OCI-LY7 (cell line): Measurements from ENCODE around the gene ZNF423. TPM values are rescaled to one million over a fixed set of nuclear protein-coding genes. Genes with fewer than 3 reads are reported as not detected.

Source experiments
- BruUV-seq: library from RNA; stranded (reverse); fragments of 400-500 nt; replicated peaks from 2 replicates; lab custom pipeline; 2021; lab: Mats Ljungman, UMichigan
- CTCF ChIA-PET: fragments of 300-600 bp; sonication (Branson Sonifier 250); formaldehyde crosslinking; loops from one replicate; lab custom pipeline; 2022; ENCODE audit warnings: antibody characterized with exemption; ENCODE audit not compliant: unreplicated experiment; lab: Charles Lee
- POLR2A ChIA-PET: fragments of 300-600 bp; sonication (Branson Sonifier 250); formaldehyde crosslinking; loops from one replicate; lab custom pipeline; 2022; ENCODE audit warnings: antibody characterized with exemption; lab: Charles Lee
- DNase-seq: peaks from one replicate; pipeline ENCODE4 v3.0.0-alpha.2; 2015; ENCODE audit warnings: low spot score
- H2AFZ ChIP-seq: fragments of 200-600 bp; sonication (generic), shearing (Covaris generic); 2 replicates; pipeline ENCODE4 v1.6.1; 2014; ENCODE audit warnings: mild to moderate bottlenecking, antibody characterized with exemption, low read length, moderate library complexity
- H3K27ac ChIP-seq: fragments of 200-600 bp; sonication (generic); 2 replicates; pipeline ENCODE4 v1.5.1; 2014; ENCODE audit warnings: mixed run types, low read depth, mild to moderate bottlenecking, moderate library complexity, low read length, inconsistent platforms; ENCODE audit not compliant: poor library complexity, severe bottlenecking
- H3K36me3 ChIP-seq: fragments of 200-600 bp; sonication (generic); 2 replicates; pipeline ENCODE4 v1.6.1; 2014; ENCODE audit warnings: mild to moderate bottlenecking, antibody characterized with exemption, low read length, moderate library complexity, mixed read lengths; ENCODE audit not compliant: insufficient read depth
- H3K4me1 ChIP-seq: fragments of 200-600 bp; sonication (generic); 2 replicates; pipeline ENCODE4 v1.5.1; 2014; ENCODE audit warnings: mild to moderate bottlenecking, low read length; ENCODE audit not compliant: insufficient read depth, poor library complexity, severe bottlenecking
- H3K4me2 ChIP-seq: fragments of 200-600 bp; sonication (generic); 2 replicates; pipeline ENCODE4 v1.6.1; 2014; ENCODE audit warnings: mild to moderate bottlenecking, low read length
- H3K4me3 ChIP-seq: fragments of 200-600 bp; sonication (generic); 2 replicates; pipeline ENCODE4 v1.5.1; 2014; ENCODE audit warnings: mild to moderate bottlenecking, low read depth, low read length; ENCODE audit not compliant: poor library complexity, severe bottlenecking
- H3K79me2 ChIP-seq: fragments of 200-600 bp; sonication (generic); 2 replicates; pipeline ENCODE4 v1.6.1; 2016; ENCODE audit warnings: low read depth, mild to moderate bottlenecking, low read length, moderate library complexity, mixed read lengths; ENCODE audit not compliant: insufficient read depth
- H3K9me2 ChIP-seq: fragments of 200-600 bp; sonication (generic); 2 replicates; pipeline ENCODE4 v1.6.1; 2016; ENCODE audit warnings: mild to moderate bottlenecking, low read length, mixed read lengths; ENCODE audit not compliant: insufficient read depth
- H3K9me3 ChIP-seq: fragments of 200-600 bp; sonication (generic); 2 replicates; pipeline ENCODE4 v1.6.1; 2014; ENCODE audit warnings: mild to moderate bottlenecking, mixed run types, low read length, mixed read lengths
- H4K20me1 ChIP-seq: fragments of 200-600 bp; sonication (generic); 2 replicates; pipeline ENCODE4 v1.6.1; 2014; ENCODE audit warnings: mild to moderate bottlenecking, antibody characterized with exemption, low read length, moderate library complexity, mixed read lengths; ENCODE audit not compliant: insufficient read depth
- EZH2phosphoT487 ChIP-seq: fragments of 200-600 bp; sonication (generic); IDR thresholded peaks from 2 replicates; pipeline ENCODE4 v1.6.1; 2018; ENCODE audit warnings: low read depth, borderline replicate concordance, mild to moderate bottlenecking, mixed run types, antibody characterized with exemption, low read length, moderate library complexity, mixed read lengths
- intact Hi-C: fragments of 100-400 bp; cut with micrococcal nuclease; formaldehyde crosslinking; loops from one replicate; pipeline ENCODE4 v1.10.0; 2022; ENCODE audit not compliant: unreplicated experiment
- total RNA-seq, 2 experiments: library from RNA; depleted of rRNA in 1 of 2; stranded (reverse); fragments of >200 nt in 1 of 2; shearing (Covaris generic) in 1 of 2; gene quantifications; 2 replicates each; pipeline ENCODE4 v1.2.3, GENCODE V29; 2014 to 2022
- TF ChIP-seq, protein P1 (sequence below): fragments of 200-600 bp; sonication (generic); conservative IDR thresholded peaks from 2 replicates; pipeline ENCODE4 v1.5.1; 2014; ENCODE audit warnings: mild to moderate bottlenecking, antibody characterized with exemption, low read length, moderate library complexity, mixed read lengths

ZNF423 gene
- total RNA-seq, 2 experiments from 2014 or later, result 0.09 to 0.13 TPM

DNA sequence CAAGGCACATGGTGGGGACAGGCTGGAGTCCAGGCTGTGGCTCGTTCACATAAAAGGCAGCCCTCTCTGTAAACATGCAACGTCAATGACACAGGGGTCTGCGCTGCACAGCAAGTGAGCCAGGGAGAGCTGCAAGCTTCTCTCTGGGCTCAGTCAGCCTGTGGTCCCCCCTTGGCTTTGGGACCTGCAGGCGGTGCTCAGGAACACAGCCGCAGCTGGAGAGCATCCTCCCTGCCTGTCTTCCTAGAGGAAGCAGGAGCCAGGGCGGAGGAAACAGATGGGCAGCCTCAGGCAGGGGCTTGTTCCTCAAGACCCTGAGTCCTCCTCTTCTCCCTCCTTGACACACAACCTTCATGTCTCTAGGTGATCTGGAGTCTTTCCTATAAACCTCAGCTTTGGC is 254.3 kb downstream of the ZNF423 start:
- Histone ChIP-seq H3K4me3 (no peak overlapping the region), H2AFZ (no peak overlapping the region), H3K4me1 (no peaks in the 10 kb centered on the region), H3K9me3 (no peaks in the 10 kb centered on the region), H3K27ac (no peak overlapping the region), H3K4me2 (no peak overlapping the region), H3K36me3 (no peaks in the 10 kb centered on the region), H4K20me1 (no peaks in the 10 kb centered on the region), H3K79me2 (no peaks in the 10 kb centered on the region), H3K9me2 (no peaks in the 10 kb centered on the region)
- ChIA-PET CTCF (no interaction called here), POLR2A (no interaction called here)
- TF ChIP-seq, protein P1, sequence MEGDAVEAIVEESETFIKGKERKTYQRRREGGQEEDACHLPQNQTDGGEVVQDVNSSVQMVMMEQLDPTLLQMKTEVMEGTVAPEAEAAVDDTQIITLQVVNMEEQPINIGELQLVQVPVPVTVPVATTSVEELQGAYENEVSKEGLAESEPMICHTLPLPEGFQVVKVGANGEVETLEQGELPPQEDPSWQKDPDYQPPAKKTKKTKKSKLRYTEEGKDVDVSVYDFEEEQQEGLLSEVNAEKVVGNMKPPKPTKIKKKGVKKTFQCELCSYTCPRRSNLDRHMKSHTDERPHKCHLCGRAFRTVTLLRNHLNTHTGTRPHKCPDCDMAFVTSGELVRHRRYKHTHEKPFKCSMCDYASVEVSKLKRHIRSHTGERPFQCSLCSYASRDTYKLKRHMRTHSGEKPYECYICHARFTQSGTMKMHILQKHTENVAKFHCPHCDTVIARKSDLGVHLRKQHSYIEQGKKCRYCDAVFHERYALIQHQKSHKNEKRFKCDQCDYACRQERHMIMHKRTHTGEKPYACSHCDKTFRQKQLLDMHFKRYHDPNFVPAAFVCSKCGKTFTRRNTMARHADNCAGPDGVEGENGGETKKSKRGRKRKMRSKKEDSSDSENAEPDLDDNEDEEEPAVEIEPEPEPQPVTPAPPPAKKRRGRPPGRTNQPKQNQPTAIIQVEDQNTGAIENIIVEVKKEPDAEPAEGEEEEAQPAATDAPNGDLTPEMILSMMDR, result no peak
- no peak for TF ChIP-seq EZH2phosphoT487
- BruUV-seq, result no TSS peak
- intact Hi-C loops, result no loop called here
- no peak for DNase-seq

DNA sequence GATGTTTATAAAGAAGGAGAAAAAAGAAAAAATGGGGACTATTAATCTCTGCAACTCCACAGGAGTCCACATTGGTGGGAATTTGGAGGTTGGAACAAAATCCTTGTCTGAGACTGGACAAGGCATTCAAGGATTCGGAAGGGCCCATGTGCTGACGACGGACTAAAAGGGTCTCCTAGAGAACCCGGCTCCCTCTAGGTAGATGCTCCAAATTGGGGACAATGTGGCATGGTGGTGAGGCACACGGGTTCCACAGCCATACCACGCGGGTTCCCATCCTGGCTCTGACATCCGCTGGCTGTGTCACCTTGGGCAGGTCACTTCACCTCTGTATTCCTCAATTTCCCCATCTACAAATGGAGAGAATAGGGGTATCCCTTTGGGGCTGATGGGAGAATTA is 254.9 kb downstream of the ZNF423 start:
- H3K27ac ChIP-seq, result no peak overlapping the region
- H3K36me3 ChIP-seq, result no peaks in the 10 kb centered on the region
- intact Hi-C loops, result no loop called here
- no peaks in the 10 kb centered on the region for H3K9me2 ChIP-seq
- H3K4me3 ChIP-seq, result no peak overlapping the region
- no TSS peak for BruUV-seq
- H3K9me3 ChIP-seq, result no peaks in the 10 kb centered on the region
- POLR2A ChIA-PET, result no interaction called here
- no peak overlapping the region for H2AFZ ChIP-seq
- DNase-seq, result no peak
- no peak overlapping the region for H3K4me2 ChIP-seq
- H3K79me2 ChIP-seq, result no peaks in the 10 kb centered on the region
- H4K20me1 ChIP-seq, result no peaks in the 10 kb centered on the region
- CTCF ChIA-PET, result no interaction called here
- H3K4me1 ChIP-seq, result peaks cover 2% of the 10 kb centered on the region
- TF ChIP-seq, protein P1, result no peak
- no peak for TF ChIP-seq EZH2phosphoT487

DNA sequence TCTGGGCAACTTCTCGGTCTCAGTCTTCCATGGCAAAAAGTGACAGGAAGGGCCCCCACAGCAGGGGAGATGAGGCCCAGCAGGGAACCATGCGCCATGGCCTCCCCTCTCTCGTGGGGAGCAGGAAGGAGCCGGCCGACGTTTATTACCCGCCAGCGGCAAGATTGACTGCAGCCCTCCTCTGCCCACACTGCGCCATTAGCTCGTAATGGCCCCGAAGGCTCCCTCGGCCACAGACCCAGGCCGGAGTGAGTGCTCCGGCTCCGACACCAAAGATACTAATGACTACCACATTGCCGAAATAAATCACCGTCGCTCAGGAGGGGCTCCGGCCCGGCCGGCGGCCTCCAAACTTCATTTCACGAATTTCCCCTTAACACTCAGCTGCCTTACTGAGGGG is 255.4 kb downstream of the ZNF423 start:
- CTCF ChIA-PET, result no interaction called here
- Histone ChIP-seq H3K27ac (no peak overlapping the region), H4K20me1 (no peaks in the 10 kb centered on the region), H3K4me1 (peaks cover 5% of the 10 kb centered on the region), H3K4me3 (no peak overlapping the region), H3K36me3 (no peaks in the 10 kb centered on the region), H3K79me2 (no peaks in the 10 kb centered on the region), H3K4me2 (no peak overlapping the region), H3K9me3 (no peaks in the 10 kb centered on the region), H2AFZ (no peak overlapping the region), H3K9me2 (no peaks in the 10 kb centered on the region)
- BruUV-seq, result no TSS peak
- intact Hi-C loops, result no loop called here
- no peak for DNase-seq
- POLR2A ChIA-PET, result no interaction called here
- no peak for TF ChIP-seq EZH2phosphoT487
